K562 (cell line): Measurements from ENCODE around the gene RNF168. TPM values are rescaled to one million over a fixed set of nuclear protein-coding genes. Genes with fewer than 3 reads are reported as not detected.

Experiments
- CHCHD3 ChIP-seq: fragments of 250-450 bp; sonication (Bioruptor Pico); IDR thresholded peaks from 2 replicates; pipeline ENCODE4 v2.1.2; 2022; ENCODE audit warnings: mild to moderate bottlenecking
- EGR1 ChIP-seq: fragments of 450-650 bp; conservative IDR thresholded peaks from 2 replicates; pipeline ENCODE4 v1.6.1; 2017; ENCODE audit warnings: mild to moderate bottlenecking
- FOXJ3 ChIP-seq: sonication (generic); formaldehyde crosslinking; IDR thresholded peaks from 2 replicates; pipeline ENCODE4 v1.4.0; 2020; ENCODE audit warnings: mild to moderate bottlenecking, missing genetic modification reagents
- GTF2E2 ChIP-seq: fragments of 200-800 bp; sonication (Bioruptor generic); IDR thresholded peaks from 2 replicates; pipeline ENCODE4 v1.6.1; 2016; ENCODE audit warnings: missing genetic modification characterization, missing compliant biosample characterization
- RUNX1 ChIP-seq: sonication (generic); IDR thresholded peaks from 2 replicates; pipeline ENCODE4 v1.6.1; 2016; ENCODE audit warnings: antibody characterized with exemption, low read depth
- ZFP36 ChIP-seq: fragments of 150-350 bp; IDR thresholded peaks from 2 replicates; pipeline ENCODE4 v1.6.1; 2018; ENCODE audit warnings: low read length, low read depth; ENCODE audit not compliant: partially characterized antibody
- polyA plus RNA-seq, 8 experiments: library from polyadenylated mRNA; depleted of rRNA in 4 of 8; stranded (reverse) in 5 of 8; unstranded in 3 of 8; fragments of >200 nt; fragmentation: Nextera tagmentation in 2 of 8; fragmentation: Illumina TruSeq in 1 of 8; extraction: Ambion mirVana in 2 of 8; extraction: Trizol in 1 of 8; gene quantifications; 2 replicates each; pipeline versions ENCODE4 v1.2.1 to v1.2.3, GENCODE V29; 2011 to 2014; ENCODE audit warnings: inconsistent platforms in 1 of 8, missing spikeins in 1 of 8
- total RNA-seq, 7 experiments: library from RNA; depleted of rRNA in 6 of 7; stranded (reverse); fragments of >200 nt in 6 of 7; fragmentation: Illumina TruSeq in 2 of 7; extraction: Trizol in 2 of 7; gene quantifications; 2 replicates each; pipeline versions ENCODE4 v1.2.1 to v1.2.3, GENCODE V29; 2011 to 2021; ENCODE audit warnings: low replicate concordance in 1 of 7
- TF ChIP-seq, protein P1 (sequence below), 2 experiments: fragments of 450-650 bp; formaldehyde crosslinking in 1 of 2; IDR thresholded peaks; 2 replicates each; pipeline versions ENCODE4 v1.4.0 to v1.6.1; 2014 to 2020; ENCODE audit warnings: mild to moderate bottlenecking in 2 of 2, borderline replicate concordance in 1 of 2, low read depth in 1 of 2
- TF ChIP-seq, protein P2 (sequence below): fragments of 450-650 bp; IDR thresholded peaks from 2 replicates; pipeline ENCODE4 v1.6.1; 2016; ENCODE audit warnings: mild to moderate bottlenecking, moderate library complexity

The RNF168 gene
- total and polyA plus RNA-seq, 9 of the 15 experiments (the other 6 are each of a cell fraction or from before 2014, with no cell fraction given), result 6.0 to 32.1 (median 16.6) TPM

DNA sequence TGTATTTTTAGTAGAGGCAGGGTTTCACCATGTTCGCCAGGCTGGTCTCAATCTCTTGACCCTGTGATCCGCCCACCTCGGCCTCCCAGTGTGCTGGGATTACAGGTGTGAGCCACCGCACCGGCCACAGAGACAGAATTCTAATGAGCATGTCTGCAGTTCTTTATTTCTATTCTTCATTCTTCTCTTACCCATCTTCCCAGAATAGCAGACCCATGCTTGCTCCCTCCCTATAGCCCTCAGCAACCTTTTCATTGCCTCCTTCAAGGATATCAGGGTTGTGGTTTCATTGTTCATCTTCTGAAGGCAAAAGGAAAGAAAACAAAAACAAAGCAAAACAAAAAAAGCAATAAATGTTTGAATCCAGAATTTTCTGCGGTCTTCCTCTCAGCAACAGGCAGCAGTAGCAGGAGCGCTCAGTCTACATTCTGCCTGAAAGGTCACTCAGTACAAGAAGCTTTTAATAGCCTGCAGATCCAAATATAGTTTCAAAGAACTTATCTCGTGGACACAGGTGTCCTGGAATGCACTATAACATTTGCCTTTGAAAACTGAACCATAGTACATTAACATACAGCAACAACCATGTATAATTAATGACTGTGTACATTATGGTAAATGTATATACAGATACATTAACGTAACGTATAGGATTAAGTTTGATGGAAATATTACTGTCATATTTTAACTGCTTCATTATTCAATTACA is 11.5 kb upstream of the RNF168 start, which contains the start of gene SMCO1 (continued):
- TF ChIP-seq, protein P1, sequence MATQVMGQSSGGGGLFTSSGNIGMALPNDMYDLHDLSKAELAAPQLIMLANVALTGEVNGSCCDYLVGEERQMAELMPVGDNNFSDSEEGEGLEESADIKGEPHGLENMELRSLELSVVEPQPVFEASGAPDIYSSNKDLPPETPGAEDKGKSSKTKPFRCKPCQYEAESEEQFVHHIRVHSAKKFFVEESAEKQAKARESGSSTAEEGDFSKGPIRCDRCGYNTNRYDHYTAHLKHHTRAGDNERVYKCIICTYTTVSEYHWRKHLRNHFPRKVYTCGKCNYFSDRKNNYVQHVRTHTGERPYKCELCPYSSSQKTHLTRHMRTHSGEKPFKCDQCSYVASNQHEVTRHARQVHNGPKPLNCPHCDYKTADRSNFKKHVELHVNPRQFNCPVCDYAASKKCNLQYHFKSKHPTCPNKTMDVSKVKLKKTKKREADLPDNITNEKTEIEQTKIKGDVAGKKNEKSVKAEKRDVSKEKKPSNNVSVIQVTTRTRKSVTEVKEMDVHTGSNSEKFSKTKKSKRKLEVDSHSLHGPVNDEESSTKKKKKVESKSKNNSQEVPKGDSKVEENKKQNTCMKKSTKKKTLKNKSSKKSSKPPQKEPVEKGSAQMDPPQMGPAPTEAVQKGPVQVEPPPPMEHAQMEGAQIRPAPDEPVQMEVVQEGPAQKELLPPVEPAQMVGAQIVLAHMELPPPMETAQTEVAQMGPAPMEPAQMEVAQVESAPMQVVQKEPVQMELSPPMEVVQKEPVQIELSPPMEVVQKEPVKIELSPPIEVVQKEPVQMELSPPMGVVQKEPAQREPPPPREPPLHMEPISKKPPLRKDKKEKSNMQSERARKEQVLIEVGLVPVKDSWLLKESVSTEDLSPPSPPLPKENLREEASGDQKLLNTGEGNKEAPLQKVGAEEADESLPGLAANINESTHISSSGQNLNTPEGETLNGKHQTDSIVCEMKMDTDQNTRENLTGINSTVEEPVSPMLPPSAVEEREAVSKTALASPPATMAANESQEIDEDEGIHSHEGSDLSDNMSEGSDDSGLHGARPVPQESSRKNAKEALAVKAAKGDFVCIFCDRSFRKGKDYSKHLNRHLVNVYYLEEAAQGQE (IDR thresholded peaks at IDR 0.05; ENCODE audit: borderline replicate concordance), result no peak
- TF ChIP-seq, protein P1 (CRISPR knock-in tag; IDR thresholded peaks at IDR 0.05; ENCODE audit: low read depth), result no peak
- 0 out of 2 replicates have a peak, but pooled peaks have one; percentile 17 for TF ChIP-seq EGR1
- TF ChIP-seq RUNX1, result no peak
- TF ChIP-seq ZFP36, result no peak
- TF ChIP-seq GTF2E2, result no peak
- TF ChIP-seq CHCHD3, result no peak
- TF ChIP-seq, protein P2, sequence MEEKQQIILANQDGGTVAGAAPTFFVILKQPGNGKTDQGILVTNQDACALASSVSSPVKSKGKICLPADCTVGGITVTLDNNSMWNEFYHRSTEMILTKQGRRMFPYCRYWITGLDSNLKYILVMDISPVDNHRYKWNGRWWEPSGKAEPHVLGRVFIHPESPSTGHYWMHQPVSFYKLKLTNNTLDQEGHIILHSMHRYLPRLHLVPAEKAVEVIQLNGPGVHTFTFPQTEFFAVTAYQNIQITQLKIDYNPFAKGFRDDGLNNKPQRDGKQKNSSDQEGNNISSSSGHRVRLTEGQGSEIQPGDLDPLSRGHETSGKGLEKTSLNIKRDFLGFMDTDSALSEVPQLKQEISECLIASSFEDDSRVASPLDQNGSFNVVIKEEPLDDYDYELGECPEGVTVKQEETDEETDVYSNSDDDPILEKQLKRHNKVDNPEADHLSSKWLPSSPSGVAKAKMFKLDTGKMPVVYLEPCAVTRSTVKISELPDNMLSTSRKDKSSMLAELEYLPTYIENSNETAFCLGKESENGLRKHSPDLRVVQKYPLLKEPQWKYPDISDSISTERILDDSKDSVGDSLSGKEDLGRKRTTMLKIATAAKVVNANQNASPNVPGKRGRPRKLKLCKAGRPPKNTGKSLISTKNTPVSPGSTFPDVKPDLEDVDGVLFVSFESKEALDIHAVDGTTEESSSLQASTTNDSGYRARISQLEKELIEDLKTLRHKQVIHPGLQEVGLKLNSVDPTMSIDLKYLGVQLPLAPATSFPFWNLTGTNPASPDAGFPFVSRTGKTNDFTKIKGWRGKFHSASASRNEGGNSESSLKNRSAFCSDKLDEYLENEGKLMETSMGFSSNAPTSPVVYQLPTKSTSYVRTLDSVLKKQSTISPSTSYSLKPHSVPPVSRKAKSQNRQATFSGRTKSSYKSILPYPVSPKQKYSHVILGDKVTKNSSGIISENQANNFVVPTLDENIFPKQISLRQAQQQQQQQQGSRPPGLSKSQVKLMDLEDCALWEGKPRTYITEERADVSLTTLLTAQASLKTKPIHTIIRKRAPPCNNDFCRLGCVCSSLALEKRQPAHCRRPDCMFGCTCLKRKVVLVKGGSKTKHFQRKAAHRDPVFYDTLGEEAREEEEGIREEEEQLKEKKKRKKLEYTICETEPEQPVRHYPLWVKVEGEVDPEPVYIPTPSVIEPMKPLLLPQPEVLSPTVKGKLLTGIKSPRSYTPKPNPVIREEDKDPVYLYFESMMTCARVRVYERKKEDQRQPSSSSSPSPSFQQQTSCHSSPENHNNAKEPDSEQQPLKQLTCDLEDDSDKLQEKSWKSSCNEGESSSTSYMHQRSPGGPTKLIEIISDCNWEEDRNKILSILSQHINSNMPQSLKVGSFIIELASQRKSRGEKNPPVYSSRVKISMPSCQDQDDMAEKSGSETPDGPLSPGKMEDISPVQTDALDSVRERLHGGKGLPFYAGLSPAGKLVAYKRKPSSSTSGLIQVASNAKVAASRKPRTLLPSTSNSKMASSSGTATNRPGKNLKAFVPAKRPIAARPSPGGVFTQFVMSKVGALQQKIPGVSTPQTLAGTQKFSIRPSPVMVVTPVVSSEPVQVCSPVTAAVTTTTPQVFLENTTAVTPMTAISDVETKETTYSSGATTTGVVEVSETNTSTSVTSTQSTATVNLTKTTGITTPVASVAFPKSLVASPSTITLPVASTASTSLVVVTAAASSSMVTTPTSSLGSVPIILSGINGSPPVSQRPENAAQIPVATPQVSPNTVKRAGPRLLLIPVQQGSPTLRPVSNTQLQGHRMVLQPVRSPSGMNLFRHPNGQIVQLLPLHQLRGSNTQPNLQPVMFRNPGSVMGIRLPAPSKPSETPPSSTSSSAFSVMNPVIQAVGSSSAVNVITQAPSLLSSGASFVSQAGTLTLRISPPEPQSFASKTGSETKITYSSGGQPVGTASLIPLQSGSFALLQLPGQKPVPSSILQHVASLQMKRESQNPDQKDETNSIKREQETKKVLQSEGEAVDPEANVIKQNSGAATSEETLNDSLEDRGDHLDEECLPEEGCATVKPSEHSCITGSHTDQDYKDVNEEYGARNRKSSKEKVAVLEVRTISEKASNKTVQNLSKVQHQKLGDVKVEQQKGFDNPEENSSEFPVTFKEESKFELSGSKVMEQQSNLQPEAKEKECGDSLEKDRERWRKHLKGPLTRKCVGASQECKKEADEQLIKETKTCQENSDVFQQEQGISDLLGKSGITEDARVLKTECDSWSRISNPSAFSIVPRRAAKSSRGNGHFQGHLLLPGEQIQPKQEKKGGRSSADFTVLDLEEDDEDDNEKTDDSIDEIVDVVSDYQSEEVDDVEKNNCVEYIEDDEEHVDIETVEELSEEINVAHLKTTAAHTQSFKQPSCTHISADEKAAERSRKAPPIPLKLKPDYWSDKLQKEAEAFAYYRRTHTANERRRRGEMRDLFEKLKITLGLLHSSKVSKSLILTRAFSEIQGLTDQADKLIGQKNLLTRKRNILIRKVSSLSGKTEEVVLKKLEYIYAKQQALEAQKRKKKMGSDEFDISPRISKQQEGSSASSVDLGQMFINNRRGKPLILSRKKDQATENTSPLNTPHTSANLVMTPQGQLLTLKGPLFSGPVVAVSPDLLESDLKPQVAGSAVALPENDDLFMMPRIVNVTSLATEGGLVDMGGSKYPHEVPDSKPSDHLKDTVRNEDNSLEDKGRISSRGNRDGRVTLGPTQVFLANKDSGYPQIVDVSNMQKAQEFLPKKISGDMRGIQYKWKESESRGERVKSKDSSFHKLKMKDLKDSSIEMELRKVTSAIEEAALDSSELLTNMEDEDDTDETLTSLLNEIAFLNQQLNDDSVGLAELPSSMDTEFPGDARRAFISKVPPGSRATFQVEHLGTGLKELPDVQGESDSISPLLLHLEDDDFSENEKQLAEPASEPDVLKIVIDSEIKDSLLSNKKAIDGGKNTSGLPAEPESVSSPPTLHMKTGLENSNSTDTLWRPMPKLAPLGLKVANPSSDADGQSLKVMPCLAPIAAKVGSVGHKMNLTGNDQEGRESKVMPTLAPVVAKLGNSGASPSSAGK, result no peak
- TF ChIP-seq FOXJ3 (CRISPR knock-in tag), result no peak
